ENCODE results near the gene TICRR. TPM values are rescaled to one million over a fixed set of nuclear protein-coding genes. Genes with fewer than 3 reads are reported as not detected.

TICRR gene
- total and polyA plus RNA-seq, 2 of the 4 experiments (the other 2 are of a cell fraction): 3.0 to 4.2 TPM

DNA sequence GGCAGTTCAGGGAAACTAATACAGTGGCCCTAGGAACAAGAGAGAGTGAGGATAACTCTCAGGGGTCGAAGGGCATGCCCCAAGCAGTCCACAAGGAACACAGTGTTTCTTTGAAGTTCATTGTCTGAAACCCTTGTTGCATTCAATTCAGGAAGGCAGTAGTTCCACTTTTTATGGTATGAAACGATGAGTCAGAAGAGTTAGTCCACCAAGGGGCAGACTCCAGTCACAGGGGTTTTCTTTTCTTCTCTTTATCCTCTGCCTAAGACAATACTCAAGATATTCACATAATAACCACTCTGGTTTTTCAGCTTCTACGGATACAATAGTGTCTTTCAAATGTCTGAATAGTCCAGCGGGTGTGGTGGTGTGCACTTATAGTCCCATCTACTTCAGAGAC lies 23.7 kb upstream of the TICRR start:
- intact Hi-C loops (cut with micrococcal nuclease): no loop called here

More for the DNA sequence above, 23.7 kb upstream of the TICRR start:
- no peaks in the 10 kb centered on the region for H3K79me1 ChIP-seq (ENCODE audit: low read depth in 1 of 2, low read length in 2 of 2)
- POLR2A ChIA-PET (ENCODE audit: unreplicated experiment): no interaction called here
- no peak overlapping the region for H2BK5ac ChIP-seq (ENCODE audit: low read depth, low read length, poor library complexity, severe bottlenecking)
- no peak overlapping the region for H3K18ac ChIP-seq (ENCODE audit: low read depth, low read length)
- no peak overlapping the region for H3K9ac ChIP-seq (ENCODE audit: low read depth, low read length)
- H2BK20ac ChIP-seq (ENCODE audit: low read depth, low read length): no peak overlapping the region
- H4K5ac ChIP-seq (ENCODE audit: low read depth, low read length): no peak overlapping the region
- BruUV-seq (replicated peaks): no TSS peak
- in situ Hi-C loops (cut with MboI; ENCODE audit: low sequenced_read_pairs) (no loop called here), dilution Hi-C loops (cut with HindIII; ENCODE audit: low sequenced_read_pairs, unreplicated experiment) (no loop called here)
- no peak overlapping the region for H3K27ac ChIP-seq (ENCODE audit: insufficient read depth, low read length)
- H4K20me1 ChIP-seq (ENCODE audit: insufficient read depth, low read length): no peaks in the 10 kb centered on the region
- H3K27me3 ChIP-seq (ENCODE audit: control insufficient read depth, insufficient read depth, low read length): peaks cover 22% of the 10 kb centered on the region
- H3K9me3 ChIP-seq (ENCODE audit: control insufficient read depth, insufficient read depth, low read length): no peaks in the 10 kb centered on the region
- WGBS, 2 experiments (ENCODE audit: extremely low coverage in 2 of 2, insufficient read length in 1 of 2): 20% methylated on average over 1 of the region's 4 CpGs; no CpG with 5 or more reads in 1 of the 2 experiments
- no peak overlapping the region for H3K23ac ChIP-seq (ENCODE audit: low read depth, low read length)
- ATAC-seq (ENCODE audit: low read depth) (no peak), DNase-seq (no peak)
- H2AK9ac ChIP-seq (replicated peaks; ENCODE audit: low read depth, low read length, poor library complexity): no peak overlapping the region
- no peak overlapping the region for H3K4ac ChIP-seq (ENCODE audit: low read depth, low read length)
- H3K36me3 ChIP-seq (ENCODE audit: control insufficient read depth, insufficient read depth, low read length): no peaks in the 10 kb centered on the region
- no peak overlapping the region for H3K14ac ChIP-seq (replicated peaks; ENCODE audit: low read depth, low read length)
- no peak overlapping the region for H3K56ac ChIP-seq (ENCODE audit: extremely low read depth, insufficient read depth, low read length)
- no peaks in the 10 kb centered on the region for H3K9me1 ChIP-seq (ENCODE audit: insufficient read depth, low read length)
- no peak for TF ChIP-seq MXI1 (IDR thresholded peaks at IDR 0.05; ENCODE audit: borderline replicate concordance, low read depth, low read length)
- CTCF ChIA-PET: no interaction called here
- H2BK15ac ChIP-seq (ENCODE audit: low read depth, low read length): no peak overlapping the region
- H3K4me1 ChIP-seq (ENCODE audit: control insufficient read depth, insufficient read depth, low read length): no peaks in the 10 kb centered on the region
- H4K91ac ChIP-seq (ENCODE audit: insufficient read depth, low read depth, low read length): no peak overlapping the region
- H4K8ac ChIP-seq (ENCODE audit: low read depth in 2 of 2, low read length in 2 of 2): no peak overlapping the region
- H2AFZ ChIP-seq (replicated peaks; ENCODE audit: low read length, poor library complexity): no peak overlapping the region
- H3K4me2 ChIP-seq (ENCODE audit: low read depth, low read length): no peak overlapping the region
- no peak overlapping the region for H3K4me3 ChIP-seq (ENCODE audit: insufficient read depth, low read depth, low read length)
- H2AK5ac ChIP-seq (ENCODE audit: low read depth, low read length): no peak overlapping the region
- no peak overlapping the region for H2BK120ac ChIP-seq (ENCODE audit: low read depth, low read length)
